Measurements from ENCODE around the gene HNRNPUL1.

Gene HNRNPUL1

GRCh38 chr19:41320568-41320967, 56.4 kb downstream of the HNRNPUL1 start:
- no peak for DNase-seq (ENCODE audit: low read depth)
- TF ChIP-seq CTCF (conservative IDR thresholded peaks at IDR 0.05; ENCODE audit: control insufficient read depth, insufficient read depth, low read depth, low read length), result no peak
- H3K4me3 ChIP-seq (ENCODE audit: control insufficient read depth, low read depth, low read length), result no peak overlapping the region

- no peak for DNase-seq (ENCODE audit: low read depth)
- no peak overlapping the region for H3K4me3 ChIP-seq (ENCODE audit: control insufficient read depth, low read depth, low read length)
- TF ChIP-seq CTCF (conservative IDR thresholded peaks at IDR 0.05; ENCODE audit: control insufficient read depth, insufficient read depth, low read depth, low read length), result no peak
Observed at GRCh38 chr19:41321204-41321599, 57.0 kb downstream of the HNRNPUL1 start.

- TF ChIP-seq CTCF (conservative IDR thresholded peaks at IDR 0.05; ENCODE audit: control insufficient read depth, insufficient read depth, low read depth, low read length), result peak; percentile 77
- no peak overlapping the region for H3K4me3 ChIP-seq (ENCODE audit: control insufficient read depth, low read depth, low read length)
- peak; percentile 74 for DNase-seq (ENCODE audit: low read depth)
Observed at GRCh38 chr19:41321600-41322270, 57.6 kb downstream of the HNRNPUL1 start.

- H3K4me3 ChIP-seq (ENCODE audit: control insufficient read depth, low read depth, low read length), result no peak overlapping the region
- no peak for TF ChIP-seq CTCF (conservative IDR thresholded peaks at IDR 0.05; ENCODE audit: control insufficient read depth, insufficient read depth, low read depth, low read length)
- DNase-seq (ENCODE audit: low read depth), result no peak
Observed at GRCh38 chr19:41322451-41322850, 58.3 kb downstream of the HNRNPUL1 start.

GRCh38 chr19:41323023-41323422, 58.9 kb downstream of the HNRNPUL1 start:
- DNase-seq (ENCODE audit: low read depth), result peak; percentile 72
- no peak for TF ChIP-seq CTCF (conservative IDR thresholded peaks at IDR 0.05; ENCODE audit: control insufficient read depth, insufficient read depth, low read depth, low read length)
- H3K4me3 ChIP-seq (ENCODE audit: control insufficient read depth, low read depth, low read length), result peak overlapping the region; percentile 12

- H3K4me3 ChIP-seq (ENCODE audit: control insufficient read depth, low read depth, low read length), result peak overlapping the region; percentile 12
- DNase-seq (ENCODE audit: low read depth), result peak; percentile 97
- TF ChIP-seq CTCF (conservative IDR thresholded peaks at IDR 0.05; ENCODE audit: control insufficient read depth, insufficient read depth, low read depth, low read length), result no peak
Observed at GRCh38 chr19:41323430-41324125, 59.4 kb downstream of the HNRNPUL1 start.

Data from fibroblast of mammary gland (primary cell).